T1000 (cell line): Measurements from ENCODE around the gene AP3D1.

ENCODE experiments used
- DNase-seq: peaks from one replicate; lab custom pipeline; 2025; ENCODE audit warnings: mixed read lengths; lab: John Stamatoyannopoulos, UW

Gene AP3D1

DNA sequence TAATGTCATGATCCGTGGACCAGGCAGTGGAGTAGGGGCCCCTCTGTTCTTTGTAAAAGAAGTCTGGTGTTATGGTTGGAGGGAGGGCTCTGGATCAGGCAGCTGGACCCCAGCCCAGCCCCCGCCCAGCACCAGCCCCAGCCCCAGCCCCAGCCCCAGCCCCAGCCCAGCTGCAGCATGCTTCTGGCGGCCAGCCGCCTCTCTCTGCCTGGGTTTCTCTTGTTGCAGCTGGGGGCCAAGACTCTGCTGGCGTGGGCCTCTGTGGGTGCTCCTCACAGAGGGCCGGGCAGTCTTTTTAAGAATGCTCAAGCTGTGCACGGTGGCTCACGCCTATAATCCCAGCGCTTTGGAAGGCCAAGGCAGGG is 30.2 kb upstream of the AP3D1 start:
- no peak for DNase-seq

- no peak for DNase-seq
Observed at GRCh38 chr19:2180881-2181632, 29.7 kb upstream of the AP3D1 start.

- no peak for DNase-seq
Observed at GRCh38 chr19:2180114-2180513, 28.7 kb upstream of the AP3D1 start.

DNA sequence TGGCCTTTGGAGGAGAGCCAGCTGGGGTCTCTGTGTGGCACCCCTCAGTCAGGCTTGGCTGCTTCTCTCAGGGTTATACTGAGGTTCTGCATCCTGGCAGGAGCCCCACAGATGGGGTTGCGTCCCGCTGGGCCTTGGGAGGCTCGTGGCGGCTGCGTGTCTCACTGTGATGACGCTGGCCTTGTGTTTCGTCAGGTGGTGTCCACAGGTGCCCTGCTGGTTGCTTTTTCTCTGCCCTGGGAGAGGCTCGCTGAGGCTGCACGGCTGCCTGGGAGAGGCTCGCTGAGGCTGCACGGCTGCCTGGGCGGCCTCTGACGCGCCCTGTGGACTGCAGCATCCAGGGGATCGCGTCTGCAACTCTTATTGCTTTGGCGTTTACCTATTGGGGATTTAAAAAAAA is 27.7 kb upstream of the AP3D1 start:
- DNase-seq: no peak

- no peak for DNase-seq
Observed at GRCh38 chr19:2176337-2176994, 25.1 kb upstream of the AP3D1 start.

DNA sequence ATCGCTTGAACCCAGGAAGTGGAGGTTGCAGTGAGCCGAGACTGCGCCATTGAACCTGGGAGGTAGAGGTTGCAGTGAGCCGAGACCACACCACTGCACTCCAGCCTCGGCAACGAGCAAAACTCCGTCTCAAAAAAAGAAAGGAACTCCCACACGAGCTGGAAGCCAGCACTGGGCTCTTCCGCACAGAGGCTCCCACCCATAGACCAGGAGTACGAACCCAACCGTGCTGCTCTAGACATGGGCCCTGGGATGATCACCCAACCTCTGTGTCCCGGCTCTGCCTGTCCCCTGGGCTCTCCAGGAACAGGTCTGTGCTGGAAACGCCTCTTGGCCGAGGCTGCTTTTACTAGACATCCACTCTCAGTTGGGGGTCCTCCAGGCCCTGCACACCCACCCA is 24.4 kb upstream of the AP3D1 start:
- DNase-seq: no peak

DNA sequence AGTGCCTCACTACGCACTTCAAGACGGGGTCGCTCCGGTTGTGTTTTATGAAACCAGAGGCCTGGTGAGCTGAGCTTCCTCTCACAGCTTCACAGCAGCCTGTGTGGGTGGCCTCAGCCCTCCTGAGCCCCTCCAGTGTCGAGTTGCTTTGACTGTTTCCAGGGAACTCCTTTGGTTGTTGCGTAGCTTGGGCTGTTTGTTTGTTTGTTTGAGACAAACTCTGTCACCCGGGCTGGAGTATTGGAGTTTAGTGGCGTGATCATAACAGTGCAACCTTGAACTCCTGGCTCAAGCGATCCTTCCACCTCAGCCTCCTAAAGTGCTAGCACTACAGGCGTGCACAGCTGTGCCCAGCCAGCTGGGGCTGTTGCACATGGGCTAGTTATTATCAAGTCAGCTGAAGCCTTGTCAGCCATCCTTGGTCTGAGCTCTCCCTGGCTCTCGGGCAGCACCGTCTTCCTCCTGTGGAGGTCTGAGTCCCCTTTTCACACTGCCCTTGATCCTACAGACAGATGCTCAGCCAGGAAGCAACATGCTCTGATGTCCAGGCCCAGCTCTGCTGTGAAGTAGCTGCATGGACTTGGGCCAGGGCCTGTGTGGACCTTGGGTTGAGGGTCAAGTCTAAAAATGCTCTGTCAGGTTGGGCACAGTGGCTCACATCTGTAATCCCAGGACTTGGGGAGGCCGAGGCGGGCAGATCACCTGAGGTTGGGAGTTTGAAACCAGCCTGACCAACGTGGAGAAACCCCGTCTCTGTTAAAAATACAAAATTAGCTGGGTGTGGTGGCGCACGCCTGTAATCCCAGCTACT is 22.6 kb upstream of the AP3D1 start:
- no peak for DNase-seq

DNA sequence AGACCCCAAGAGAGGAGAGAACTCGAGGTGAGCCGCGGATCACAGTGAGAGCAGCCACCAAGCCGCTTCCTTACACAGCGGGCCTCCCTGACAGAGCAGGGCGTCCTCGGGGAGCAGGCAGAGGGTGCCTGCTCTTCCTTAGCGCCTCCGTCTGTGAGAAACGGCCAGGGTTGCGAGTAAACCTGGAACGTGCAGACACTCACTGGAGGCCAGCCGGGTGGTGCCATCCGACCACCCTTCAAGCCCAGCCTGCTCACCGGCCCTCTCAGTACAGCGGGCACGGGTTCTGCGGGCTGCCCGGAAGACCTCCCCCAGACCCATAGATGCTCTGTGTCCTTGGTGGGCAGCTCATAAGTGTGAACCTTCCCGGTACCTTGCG is 22.0 kb upstream of the AP3D1 start:
- DNase-seq: no peak

DNA sequence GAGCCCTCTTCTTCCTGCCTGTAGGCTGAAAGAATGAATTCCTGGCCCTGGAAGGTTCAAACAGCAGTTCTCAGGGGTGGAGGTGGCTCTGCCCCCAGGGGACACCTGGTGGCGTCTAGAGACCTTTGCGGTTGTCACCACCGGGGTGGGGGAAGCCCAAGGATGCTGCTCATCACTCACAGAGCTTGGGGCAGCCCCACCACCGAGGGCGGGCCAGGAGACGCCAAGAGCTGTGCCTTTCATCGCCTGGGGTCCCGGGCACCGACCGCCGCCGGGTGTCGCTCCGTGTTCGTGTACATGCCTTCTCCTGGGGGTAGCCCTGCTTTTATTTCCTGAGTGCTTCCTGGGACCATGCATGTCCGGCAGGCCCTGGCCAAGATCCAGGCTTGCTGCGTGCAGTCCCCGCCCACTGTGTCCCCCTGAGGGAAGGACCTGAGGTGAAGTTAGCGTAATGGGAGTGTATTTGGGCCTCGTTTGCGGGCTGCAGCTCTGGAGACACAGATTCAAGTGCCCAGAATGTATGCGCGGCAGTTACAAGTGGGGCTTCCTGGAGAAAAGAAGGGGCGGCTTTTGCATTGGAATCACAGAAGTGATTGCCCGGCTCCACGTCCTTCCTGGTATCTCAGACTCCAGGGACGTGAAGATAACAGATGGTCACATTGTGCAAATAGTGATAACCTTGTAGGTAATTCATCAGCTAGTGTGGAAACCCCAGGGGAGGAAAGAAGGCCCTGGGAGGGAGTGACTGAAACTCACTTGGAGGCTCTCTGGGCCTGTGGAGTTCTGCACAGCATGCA is 20.2 kb upstream of the AP3D1 start:
- peak; percentile 38 for DNase-seq

DNA sequence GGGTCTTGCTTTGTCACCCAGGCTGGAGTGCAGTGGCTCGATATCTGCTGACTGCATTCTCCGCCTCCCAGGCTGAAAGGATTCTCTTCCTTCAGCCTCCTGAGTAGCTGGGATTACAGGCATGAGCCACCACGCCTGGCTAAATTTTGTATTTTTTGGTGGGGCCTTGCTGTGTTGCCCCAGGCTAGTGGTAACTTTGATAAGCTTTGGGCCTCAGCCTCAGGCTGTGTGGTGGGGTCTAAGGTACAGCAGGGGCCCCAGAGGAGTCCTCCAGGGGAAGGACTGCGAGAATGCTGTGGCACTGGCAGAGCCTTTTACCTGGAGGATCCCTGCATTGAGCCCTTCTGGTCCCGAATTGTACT is 19.6 kb upstream of the AP3D1 start:
- no peak for DNase-seq

DNA sequence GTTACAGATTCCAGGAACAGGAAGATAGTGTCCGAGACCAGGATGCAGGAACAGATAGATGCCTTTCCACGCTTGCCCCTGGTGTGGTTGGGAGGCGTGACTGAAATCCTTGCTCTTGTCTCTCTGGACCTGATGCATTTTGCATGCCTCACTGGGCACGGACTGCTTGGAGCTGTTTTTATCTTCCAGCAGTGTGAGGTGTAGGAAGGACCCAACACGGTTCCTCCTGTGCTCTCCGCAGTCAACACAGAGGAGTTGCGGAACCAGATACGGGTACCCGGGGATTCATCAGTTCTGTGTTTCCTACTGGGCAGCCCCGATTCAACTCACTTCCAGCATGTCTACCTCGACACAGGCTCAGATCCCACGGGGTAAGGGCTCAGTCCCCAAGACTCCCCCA is 18.9 kb upstream of the AP3D1 start:
- DNase-seq: no peak

GRCh38 chr19:2168619-2169424 is 17.5 kb upstream of the AP3D1 start:
- DNase-seq: peak; percentile 99

DNA sequence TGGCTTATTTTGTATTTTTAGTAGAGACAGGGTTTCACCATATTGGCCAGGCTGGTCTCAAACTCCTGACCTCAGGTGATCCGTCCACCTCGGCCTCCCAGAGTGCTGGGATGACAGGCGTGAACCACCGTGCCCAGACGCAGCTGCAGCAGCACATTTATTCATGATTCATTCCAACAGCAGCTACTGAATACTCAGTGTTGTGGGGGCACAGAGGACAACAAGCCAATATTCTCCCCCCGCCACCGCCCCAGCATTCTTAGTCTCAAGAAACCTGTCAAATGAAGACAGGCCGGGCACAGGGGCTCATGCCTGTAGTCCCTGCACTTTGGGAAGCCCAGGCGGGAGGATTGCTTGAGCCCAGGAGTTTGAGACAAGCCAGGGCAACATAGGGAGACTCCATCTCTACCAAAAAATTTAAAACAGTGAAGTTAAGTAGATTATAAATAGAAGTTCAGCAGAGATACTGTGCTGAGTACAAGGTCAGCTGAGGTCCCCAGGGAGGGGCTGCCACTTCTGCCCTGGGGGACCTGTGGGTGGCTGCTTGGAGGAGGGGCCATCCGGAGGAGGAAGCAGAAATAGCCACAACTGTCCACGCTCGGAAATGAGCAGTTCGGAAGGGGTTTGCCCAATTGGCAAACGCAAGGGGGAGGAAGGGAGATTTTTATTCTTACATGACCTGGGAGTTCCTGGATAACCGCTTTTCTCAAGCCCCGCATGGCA is 16.7 kb upstream of the AP3D1 start:
- peak; percentile 44 for DNase-seq

- DNase-seq: peak; percentile 18
Observed at GRCh38 chr19:2166741-2167738, 15.7 kb upstream of the AP3D1 start.

GRCh38 chr19:2164020-2164998 is 12.9 kb upstream of the AP3D1 start:
- no peak for DNase-seq

GRCh38 chr19:2160379-2160778 is 9.0 kb upstream of the AP3D1 start:
- no peak for DNase-seq

GRCh38 chr19:2157452-2157851 is 6.1 kb upstream of the AP3D1 start:
- DNase-seq: no peak

- DNase-seq: peak; percentile 75
Observed at GRCh38 chr19:2154587-2155075, 3.3 kb upstream of the AP3D1 start.
